Pons (tissue), 1 donor: ENCODE results near the gene PRSS21.

Experiments used
- DNase-seq: peaks from one replicate; pipeline ENCODE4 v3.0.0-alpha.2; 2016; ENCODE audit warnings: low spot score

The PRSS21 gene

DNA sequence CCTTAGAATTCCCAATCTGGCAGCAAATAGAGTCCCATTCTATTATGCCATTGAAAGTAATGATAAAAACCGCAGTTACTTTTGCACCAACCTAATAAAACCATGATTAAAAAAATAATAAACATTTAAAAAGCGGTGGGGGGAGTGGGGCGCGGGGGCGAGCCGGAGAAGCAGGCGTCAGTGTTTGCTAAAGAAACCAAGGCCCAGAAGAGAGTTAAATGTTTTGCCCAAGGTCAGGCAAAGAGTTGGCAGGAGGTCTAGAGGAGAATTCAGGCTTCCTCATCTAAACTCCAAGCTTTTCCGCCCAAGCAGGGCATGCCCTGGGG lies 50.6 kb downstream of the PRSS21 start:
- DNase-seq: no peak

DNA sequence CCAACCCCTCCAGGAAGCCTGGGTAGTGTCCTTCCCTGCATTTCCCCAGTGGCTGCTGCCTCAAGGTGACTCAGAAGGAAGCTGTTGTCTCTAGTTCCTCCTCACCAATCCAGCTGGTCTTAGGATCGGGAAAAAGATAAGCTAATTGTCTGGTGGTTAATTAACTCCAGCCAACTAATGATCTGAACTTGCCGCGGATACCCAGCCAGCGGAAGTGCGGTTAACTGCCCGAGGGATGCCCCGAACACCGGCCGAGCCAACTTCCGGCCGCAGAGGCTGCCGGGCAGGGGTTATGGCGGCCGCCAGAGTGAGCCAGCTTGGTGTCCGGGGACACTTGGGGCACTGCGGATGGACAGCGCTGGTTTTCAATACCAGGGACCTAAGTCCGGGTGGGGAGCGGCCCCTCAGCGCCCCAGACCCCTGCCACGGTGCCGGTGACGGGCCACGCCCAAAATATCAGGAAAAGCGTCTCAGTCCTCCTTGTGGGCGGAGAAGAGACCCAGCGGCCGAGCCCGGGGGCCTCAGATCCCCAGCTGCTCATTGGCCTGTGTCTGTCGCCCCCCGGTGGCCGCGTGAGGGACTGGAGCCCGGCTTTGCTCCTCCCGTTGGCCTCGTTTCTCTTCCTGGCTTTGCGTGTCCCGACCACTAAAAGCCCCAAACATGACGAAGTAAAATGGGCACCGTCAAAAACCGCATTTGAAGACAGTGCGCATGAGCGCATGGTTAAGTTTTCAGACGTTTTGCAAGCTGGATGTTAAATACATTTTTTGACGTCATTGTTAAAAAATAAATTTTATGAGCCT lies 51.2 kb downstream of the PRSS21 start:
- peak; percentile 87 for DNase-seq
